Activated CD4-positive, alpha-beta T cell treated with anti-CD3 and anti-CD28 coated beads, Interleukin-2, amount 50 U/mL, for 1 hour (primary cell): ENCODE data around the gene TP53TG3.
"Not testable (repeated sequence)": the region's sequence is repeated elsewhere in the genome, so short reads cannot be mapped to it uniquely, and the experiment has no call there.

Experiments
- DNase-seq: peaks from one replicate; pipeline ENCODE4 v3.0.0-alpha.2; 2020

The TP53TG3 gene

GRCh38 chr16:32676065-32676464 lies at the start of gene TP53TG3:
TP53TG3 (minus strand) TSS chr16:32676165; CDS start chr16:32676097, 68 bp downstream.
- DNase-seq: not testable (repeated sequence)

- not testable (repeated sequence) for DNase-seq
Observed at GRCh38 chr16:32650876-32651275, 25.1 kb downstream of the TP53TG3 start.

- not testable (repeated sequence) for DNase-seq
Observed at GRCh38 chr16:32647562-32647961, 28.4 kb downstream of the TP53TG3 start.

- DNase-seq: not testable (repeated sequence)
Observed at GRCh38 chr16:32646780-32647179, 29.2 kb downstream of the TP53TG3 start.

GRCh38 chr16:32646177-32646576 lies 29.8 kb downstream of the TP53TG3 start:
- DNase-seq: not testable (repeated sequence)

GRCh38 chr16:32645278-32645908 lies 30.6 kb downstream of the TP53TG3 start:
- not testable (repeated sequence) for DNase-seq

GRCh38 chr16:32644715-32645114 lies 31.2 kb downstream of the TP53TG3 start:
- DNase-seq: not testable (repeated sequence)

- not testable (repeated sequence) for DNase-seq
Observed at GRCh38 chr16:32637614-32638013, 38.4 kb downstream of the TP53TG3 start.

- not testable (repeated sequence) for DNase-seq
Observed at GRCh38 chr16:32632096-32632495, 43.9 kb downstream of the TP53TG3 start.
